IPS-18a (cell line): ENCODE data around the gene OR6B1.

Source experiments
- H3K27ac ChIP-seq: one replicate; pipeline ENCODE4 v1.5.1; 2013; ENCODE audit warnings: low read length
- H3K27me3 ChIP-seq: one replicate; pipeline ENCODE4 v1.6.1; 2013; ENCODE audit warnings: mild to moderate bottlenecking, low read length; ENCODE audit not compliant: control insufficient read depth, insufficient read depth
- H3K36me3 ChIP-seq: one replicate; pipeline ENCODE4 v1.6.1; 2013; ENCODE audit warnings: low read depth, low read length; ENCODE audit not compliant: control insufficient read depth
- H3K4me1 ChIP-seq: one replicate; pipeline ENCODE4 v1.6.1; 2013; ENCODE audit warnings: low read depth, low read length; ENCODE audit not compliant: control insufficient read depth
- H3K4me3 ChIP-seq: one replicate; pipeline ENCODE4 v1.5.1; 2013; ENCODE audit warnings: low read length
- H3K9ac ChIP-seq: one replicate; pipeline ENCODE4 v1.6.1; 2013; ENCODE audit warnings: mild to moderate bottlenecking, low read length, moderate library complexity
- H3K9me3 ChIP-seq: one replicate; pipeline ENCODE4 v1.6.1; 2013; ENCODE audit warnings: low read depth, low read length; ENCODE audit not compliant: control insufficient read depth

The OR6B1 gene

DNA sequence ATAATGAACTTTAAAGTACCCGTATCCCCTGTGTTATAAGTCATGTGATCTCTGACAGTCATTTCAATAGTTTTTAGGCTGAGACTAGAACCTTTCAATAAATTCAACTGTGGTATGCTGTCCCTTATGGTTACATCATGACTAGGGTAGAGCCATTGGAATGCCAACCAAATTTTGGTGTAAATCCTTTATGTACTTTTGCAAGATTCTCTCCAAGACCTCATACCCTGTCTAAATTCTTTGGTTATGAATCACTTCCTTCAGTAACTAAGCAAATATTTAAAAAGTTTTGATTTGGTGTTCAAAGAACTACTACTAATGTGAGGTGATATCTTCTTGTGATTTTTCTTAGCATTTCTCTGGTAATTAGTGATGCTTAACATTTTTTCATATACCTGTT lies 20.8 kb upstream of the OR6B1 start:
- Histone ChIP-seq H3K9me3 (no peaks in the 10 kb centered on the region), H3K27ac (no peak overlapping the region), H3K4me3 (no peak overlapping the region), H3K4me1 (no peaks in the 10 kb centered on the region), H3K27me3 (no peaks in the 10 kb centered on the region), H3K36me3 (no peaks in the 10 kb centered on the region), H3K9ac (no peak overlapping the region)

GRCh38 chr7:143979998-143980397 lies 20.1 kb upstream of the OR6B1 start:
- H3K27ac ChIP-seq, result no peak overlapping the region
- H3K9me3 ChIP-seq, result no peaks in the 10 kb centered on the region
- H3K4me3 ChIP-seq, result no peak overlapping the region
- no peaks in the 10 kb centered on the region for H3K4me1 ChIP-seq
- H3K9ac ChIP-seq, result no peak overlapping the region
- no peaks in the 10 kb centered on the region for H3K36me3 ChIP-seq
- H3K27me3 ChIP-seq, result no peaks in the 10 kb centered on the region

DNA sequence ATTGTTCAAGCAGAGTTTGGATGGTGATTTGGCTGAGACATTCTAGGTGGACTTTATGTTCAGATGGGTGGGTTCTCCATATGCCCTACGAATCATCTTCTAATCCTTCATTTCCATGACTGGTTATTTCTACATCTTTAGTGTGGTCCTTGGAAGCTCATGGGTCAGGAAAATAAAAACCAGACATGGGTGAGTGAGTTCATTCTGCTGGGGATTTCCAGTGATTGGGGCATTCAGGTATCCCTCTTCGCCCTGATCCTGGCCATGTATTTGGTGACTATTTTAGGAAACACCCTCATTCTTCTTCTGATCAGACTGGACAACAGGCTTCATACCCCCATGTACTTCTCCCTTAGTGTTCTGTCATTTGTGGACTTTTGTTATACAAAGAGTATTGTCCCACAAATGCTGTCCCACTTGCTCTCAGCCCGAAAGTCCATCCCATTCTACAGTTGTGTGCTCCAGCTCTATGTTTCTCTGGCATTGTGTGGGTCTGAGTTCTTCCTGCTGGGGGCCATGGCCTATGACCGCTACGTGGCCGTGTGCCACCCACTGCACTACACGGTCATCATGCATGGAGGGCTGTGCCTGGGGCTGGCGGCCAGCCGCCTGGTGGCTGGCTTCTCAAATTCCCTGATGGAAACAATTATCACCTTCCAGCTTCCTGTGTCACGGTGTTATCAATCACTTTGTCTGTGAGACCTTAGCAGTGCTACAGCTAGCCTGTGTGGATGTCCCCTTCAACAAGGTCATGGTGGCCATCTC lies 19.2 kb upstream of the OR6B1 start:
- H3K4me3 ChIP-seq, result no peak overlapping the region
- H3K27ac ChIP-seq, result no peak overlapping the region
- no peaks in the 10 kb centered on the region for H3K9me3 ChIP-seq
- no peaks in the 10 kb centered on the region for H3K27me3 ChIP-seq
- H3K36me3 ChIP-seq, result no peaks in the 10 kb centered on the region
- H3K4me1 ChIP-seq, result no peaks in the 10 kb centered on the region
- no peak overlapping the region for H3K9ac ChIP-seq

- Histone ChIP-seq H3K9me3 (no peaks in the 10 kb centered on the region), H3K4me1 (no peaks in the 10 kb centered on the region), H3K27me3 (no peaks in the 10 kb centered on the region), H3K36me3 (no peaks in the 10 kb centered on the region), H3K9ac (no peak overlapping the region), H3K4me3 (no peak overlapping the region), H3K27ac (no peak overlapping the region)
These were observed 16.2 kb upstream of the OR6B1 start for GRCh38 chr7:143983960-143984359.

DNA sequence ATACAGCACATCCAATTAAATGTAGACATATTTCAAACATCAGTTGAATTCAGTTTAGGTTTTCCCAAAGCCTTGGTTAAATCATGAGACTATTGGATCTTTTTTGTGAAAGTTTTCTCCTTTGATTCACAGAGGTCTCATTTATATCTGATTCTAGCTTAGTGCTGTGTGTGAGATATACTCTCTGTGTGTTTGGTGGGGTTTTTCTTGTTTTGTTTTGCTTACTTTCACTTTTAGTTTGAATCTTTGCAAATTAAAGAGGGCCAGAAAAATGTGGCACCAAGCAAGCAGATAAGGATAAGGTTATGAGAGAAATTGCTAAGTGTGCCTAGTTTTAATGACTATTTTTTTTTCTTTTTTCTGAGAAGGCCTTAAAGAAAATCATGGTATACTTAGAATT lies 12.6 kb upstream of the OR6B1 start:
- Histone ChIP-seq H3K27ac (no peak overlapping the region), H3K9me3 (no peaks in the 10 kb centered on the region), H3K27me3 (no peaks in the 10 kb centered on the region), H3K4me3 (no peak overlapping the region), H3K36me3 (no peaks in the 10 kb centered on the region), H3K9ac (no peak overlapping the region), H3K4me1 (no peaks in the 10 kb centered on the region)

- Histone ChIP-seq H3K36me3 (no peaks in the 10 kb centered on the region), H3K9ac (no peak overlapping the region), H3K4me1 (no peaks in the 10 kb centered on the region), H3K4me3 (no peak overlapping the region), H3K9me3 (no peaks in the 10 kb centered on the region), H3K27ac (no peak overlapping the region), H3K27me3 (no peaks in the 10 kb centered on the region)
These were observed 11.0 kb upstream of the OR6B1 start for GRCh38 chr7:143988976-143989745.

DNA sequence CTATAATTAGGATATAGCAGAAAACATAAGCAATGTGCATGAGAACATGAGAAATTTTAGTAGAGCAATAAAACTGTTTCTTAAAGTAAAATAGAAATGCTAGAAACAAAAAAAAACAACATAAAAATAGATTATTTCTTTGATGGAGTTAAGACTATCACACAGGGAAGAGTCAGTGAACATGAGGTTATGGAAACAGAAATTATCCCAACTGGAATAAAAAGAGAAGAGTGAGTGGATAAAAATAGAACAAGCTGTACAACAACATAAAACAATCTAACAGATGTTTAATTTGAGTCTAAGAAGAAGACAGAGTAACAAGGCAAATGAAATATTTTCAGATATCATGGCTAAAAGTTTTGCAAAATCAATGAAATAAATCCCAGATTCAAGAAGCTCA lies 7.5 kb upstream of the OR6B1 start:
- Histone ChIP-seq H3K9me3 (no peaks in the 10 kb centered on the region), H3K36me3 (no peaks in the 10 kb centered on the region), H3K27ac (no peak overlapping the region), H3K4me1 (no peaks in the 10 kb centered on the region), H3K27me3 (no peaks in the 10 kb centered on the region), H3K4me3 (no peak overlapping the region), H3K9ac (no peak overlapping the region)

GRCh38 chr7:143993924-143994323 lies 6.2 kb upstream of the OR6B1 start:
- Histone ChIP-seq H3K9ac (no peak overlapping the region), H3K4me1 (no peaks in the 10 kb centered on the region), H3K27ac (no peak overlapping the region), H3K4me3 (no peak overlapping the region), H3K36me3 (no peaks in the 10 kb centered on the region), H3K9me3 (no peaks in the 10 kb centered on the region), H3K27me3 (no peaks in the 10 kb centered on the region)

DNA sequence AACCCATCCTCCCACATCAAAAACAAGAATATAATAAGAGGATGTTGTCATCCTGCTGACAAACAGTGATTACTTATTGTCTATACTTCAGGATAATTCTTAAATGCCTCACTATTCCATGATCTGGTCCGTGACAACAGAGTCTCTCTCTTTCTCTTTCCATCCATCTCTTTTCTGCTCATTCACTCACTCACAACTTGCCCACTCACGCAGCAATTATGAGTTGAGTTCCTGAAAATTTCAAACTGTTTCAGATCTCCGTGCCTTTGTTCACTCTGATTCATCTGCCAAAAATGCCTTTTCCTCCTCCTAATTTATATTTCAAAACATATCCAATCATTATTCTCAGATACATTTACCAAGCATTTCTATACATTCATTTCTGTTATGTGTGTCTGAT lies 1.4 kb downstream of the OR6B1 start:
- no peaks in the 10 kb centered on the region for H3K36me3 ChIP-seq
- no peak overlapping the region for H3K4me3 ChIP-seq
- no peaks in the 10 kb centered on the region for H3K27me3 ChIP-seq
- H3K4me1 ChIP-seq, result no peaks in the 10 kb centered on the region
- no peaks in the 10 kb centered on the region for H3K9me3 ChIP-seq
- no peak overlapping the region for H3K9ac ChIP-seq
- H3K27ac ChIP-seq, result no peak overlapping the region

GRCh38 chr7:144004703-144005102 lies 4.6 kb downstream of the OR6B1 start:
- Histone ChIP-seq H3K27me3 (no peaks in the 10 kb centered on the region), H3K27ac (no peak overlapping the region), H3K9me3 (peaks cover 6% of the 10 kb centered on the region), H3K4me3 (no peak overlapping the region), H3K9ac (no peak overlapping the region), H3K4me1 (no peaks in the 10 kb centered on the region), H3K36me3 (no peaks in the 10 kb centered on the region)

DNA sequence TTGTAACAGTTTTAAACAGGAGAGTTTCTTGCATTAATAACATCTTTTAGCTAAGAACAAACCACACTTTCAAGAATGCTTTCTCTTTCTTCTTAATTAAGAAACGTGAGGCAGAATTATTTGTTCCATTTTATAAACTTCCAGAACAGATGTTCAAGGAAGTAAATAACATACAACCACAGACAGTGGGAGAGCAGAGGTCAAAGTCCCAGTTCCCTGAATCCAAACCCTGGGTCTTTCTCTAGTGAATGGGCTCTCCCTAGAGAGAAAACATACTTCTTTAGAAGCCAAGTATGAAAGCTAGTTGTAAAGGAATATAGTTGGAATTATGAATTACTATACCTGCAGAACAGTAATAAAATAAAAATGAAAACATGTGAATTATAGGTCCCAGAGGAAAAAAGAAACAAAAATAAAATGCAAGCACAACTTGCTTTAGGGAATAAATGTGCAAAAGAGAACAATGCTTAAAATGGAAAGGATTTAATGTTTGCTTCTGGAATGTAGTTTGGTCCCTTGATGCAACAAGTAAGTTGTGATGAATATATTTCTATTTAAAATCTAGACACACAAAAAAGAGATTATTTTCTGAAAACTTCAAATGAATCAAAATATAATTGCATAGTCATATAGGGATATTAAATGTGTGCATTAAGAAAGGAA lies 6.0 kb downstream of the OR6B1 start:
- Histone ChIP-seq H3K4me1 (no peaks in the 10 kb centered on the region), H3K27ac (no peak overlapping the region), H3K9ac (no peak overlapping the region), H3K27me3 (no peaks in the 10 kb centered on the region), H3K9me3 (peaks cover 10% of the 10 kb centered on the region), H3K4me3 (no peak overlapping the region), H3K36me3 (no peaks in the 10 kb centered on the region)
